ENCODE data around the gene FAM171A1. TPM values are rescaled to one million over a fixed set of nuclear protein-coding genes. Genes with fewer than 3 reads are reported as not detected.

FAM171A1 gene
- total RNA-seq, 1 donor from 2014 or later, result 2.4 TPM

GRCh38 chr10:15374156-15374555 is 3.1 kb upstream of the FAM171A1 start:
- no peak for DNase-seq (ENCODE audit: low spot score)

DNA sequence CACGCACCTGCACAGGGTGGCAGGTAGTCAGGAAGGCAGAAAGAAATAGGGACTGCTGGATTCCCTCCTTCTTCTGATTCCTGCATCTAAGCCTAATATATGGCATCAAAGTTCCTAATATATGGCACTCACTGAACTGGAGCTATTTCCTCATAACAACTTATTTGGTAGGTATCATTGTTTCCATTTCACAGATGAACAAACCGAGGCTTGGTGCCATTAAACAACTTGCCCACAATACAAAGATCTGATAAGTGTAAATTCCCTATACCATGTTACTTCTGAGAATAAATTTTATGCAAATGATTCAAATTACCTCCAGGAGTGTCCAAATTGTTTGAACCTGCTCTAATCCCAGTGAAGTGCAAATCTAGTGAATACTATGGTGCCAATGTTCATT is 2.1 kb upstream of the FAM171A1 start:
- no peak for DNase-seq (ENCODE audit: low spot score)

- DNase-seq (ENCODE audit: low spot score), result peak; percentile 32
These were observed 755 bp downstream of the FAM171A1 start for GRCh38 chr10:15370212-15370855.

- DNase-seq (ENCODE audit: low spot score), result peak; percentile 27
These were observed 1.6 kb downstream of the FAM171A1 start for GRCh38 chr10:15369256-15370211.

- DNase-seq (ENCODE audit: low spot score), result no peak
These were observed 2.8 kb downstream of the FAM171A1 start for GRCh38 chr10:15368101-15368855.

- no peak for DNase-seq (ENCODE audit: low spot score)
These were observed 3.6 kb downstream of the FAM171A1 start for GRCh38 chr10:15367296-15368085.

DNA sequence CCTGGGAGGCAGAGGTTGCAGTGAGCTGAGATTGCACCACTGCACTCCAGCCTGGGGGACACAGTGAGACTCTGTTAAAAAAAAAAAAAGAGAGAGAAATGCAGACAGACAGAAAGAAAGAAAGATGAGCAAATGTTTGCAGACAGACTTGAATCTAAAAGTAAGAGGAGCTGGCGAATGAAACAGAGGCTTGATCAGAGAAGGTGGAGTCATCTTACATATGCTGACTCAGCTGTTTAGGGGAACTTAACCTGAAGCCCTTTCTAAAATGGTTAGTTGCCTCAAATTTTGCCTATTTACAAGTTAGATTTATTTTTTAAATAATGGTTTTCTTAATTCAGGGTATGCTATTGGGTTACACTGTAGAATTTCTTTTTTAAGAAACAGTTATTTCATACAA is 5.4 kb downstream of the FAM171A1 start:
- no peak for DNase-seq (ENCODE audit: low spot score)

GRCh38 chr10:15364001-15364400 is 7.1 kb downstream of the FAM171A1 start:
- DNase-seq (ENCODE audit: low spot score), result no peak

- DNase-seq (ENCODE audit: low spot score), result no peak
These were observed 8.1 kb downstream of the FAM171A1 start for GRCh38 chr10:15363031-15363430.

GRCh38 chr10:15361131-15361530 is 10.0 kb downstream of the FAM171A1 start:
- DNase-seq (ENCODE audit: low spot score), result no peak

DNA sequence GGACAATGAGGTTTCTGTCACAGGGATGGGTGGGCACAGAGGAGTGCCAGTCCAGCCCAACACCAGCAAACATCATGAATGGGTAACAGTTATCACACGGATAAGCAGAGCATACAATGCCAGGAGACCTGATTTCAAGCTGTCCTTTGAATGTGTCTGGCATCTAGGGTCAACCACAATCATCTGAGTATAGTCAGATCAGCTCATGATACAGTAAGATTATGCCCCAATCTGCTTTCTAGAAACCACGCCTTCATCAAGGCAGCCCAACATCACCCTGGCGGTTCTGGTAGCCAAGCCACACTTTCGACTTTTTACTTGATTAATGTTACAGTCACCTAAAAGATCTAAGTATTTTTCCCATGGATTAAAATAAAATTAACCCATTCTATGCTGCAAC is 10.5 kb downstream of the FAM171A1 start:
- DNase-seq (ENCODE audit: low spot score), result no peak

- DNase-seq (ENCODE audit: low spot score), result no peak
These were observed 17.5 kb downstream of the FAM171A1 start for GRCh38 chr10:15353471-15354017.

- DNase-seq (ENCODE audit: low spot score), result no peak
These were observed 18.3 kb downstream of the FAM171A1 start for GRCh38 chr10:15352836-15353235.

DNA sequence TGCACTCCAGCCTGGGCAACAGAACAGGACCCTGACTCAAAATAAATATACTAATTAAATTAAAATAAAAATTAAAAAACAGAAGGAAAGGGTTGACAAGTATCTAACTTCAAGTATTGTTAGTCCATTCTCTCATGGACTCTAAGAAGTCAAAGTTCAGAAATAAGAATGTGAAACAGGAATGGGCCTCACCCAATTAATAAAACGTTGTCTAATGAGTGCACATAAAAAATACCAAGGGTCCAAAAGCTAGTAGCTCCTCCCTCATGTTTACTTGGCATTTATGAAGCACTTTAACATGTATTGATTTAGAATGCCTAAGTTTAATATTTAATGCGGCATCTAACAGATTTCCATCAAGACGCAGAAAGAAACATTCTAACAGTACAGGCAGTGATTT is 18.9 kb downstream of the FAM171A1 start:
- no peak for DNase-seq (ENCODE audit: low spot score)

DNA sequence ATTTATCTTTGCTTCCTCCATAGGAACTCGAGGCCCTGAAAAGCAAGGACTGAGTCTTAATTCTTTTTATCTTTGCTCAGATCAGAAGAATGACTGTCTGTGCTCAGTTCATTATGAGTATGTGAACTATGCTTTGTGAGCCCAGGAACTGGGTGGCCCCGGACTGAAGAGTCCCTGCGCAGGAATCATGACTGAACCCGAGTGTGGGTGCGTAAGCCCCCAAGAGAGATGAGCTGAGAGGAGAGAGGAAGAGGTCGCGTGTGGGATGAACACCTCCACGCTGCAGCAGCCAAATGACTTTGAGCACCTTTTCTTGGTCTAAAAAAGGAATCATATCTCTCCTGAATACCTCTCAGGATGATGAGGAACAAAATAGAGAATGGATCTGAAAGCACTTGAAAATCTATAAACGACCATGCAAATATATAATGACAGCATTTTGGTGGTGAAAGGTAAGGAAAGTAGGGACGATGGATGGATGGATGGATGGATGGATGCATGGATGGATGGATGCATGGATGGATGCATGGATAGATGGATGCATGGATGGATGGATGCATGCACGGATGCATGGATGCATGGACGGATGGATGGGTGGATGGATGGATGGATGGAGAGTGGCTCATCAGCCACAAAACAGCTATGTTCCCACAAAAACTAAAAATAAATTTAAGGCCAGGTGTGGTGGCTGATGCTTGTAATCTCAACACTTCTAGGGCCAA is 19.8 kb downstream of the FAM171A1 start:
- no peak for DNase-seq (ENCODE audit: low spot score)

DNA sequence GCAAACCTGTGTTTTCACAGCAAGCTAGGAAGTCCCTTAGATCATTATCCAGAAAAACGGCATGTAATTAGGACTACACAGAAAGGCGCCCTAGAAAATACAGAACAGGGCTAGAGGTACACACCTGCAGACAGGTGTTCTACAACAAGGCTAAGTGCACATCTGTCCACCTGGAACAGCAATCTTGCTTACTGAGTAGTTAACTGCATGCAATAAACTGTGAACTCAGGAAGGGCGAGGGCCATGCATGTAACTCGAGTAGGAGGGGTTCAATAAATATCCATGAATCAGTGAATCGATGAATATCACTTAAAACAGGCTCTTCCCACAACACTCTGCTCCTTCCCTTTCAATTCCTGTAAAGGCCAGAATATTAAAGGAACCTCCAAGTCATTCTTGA is 22.0 kb downstream of the FAM171A1 start:
- no peak for DNase-seq (ENCODE audit: low spot score)

GRCh38 chr10:15348579-15348978 is 22.5 kb downstream of the FAM171A1 start:
- DNase-seq (ENCODE audit: low spot score), result no peak

GRCh38 chr10:15347150-15347549 is 23.9 kb downstream of the FAM171A1 start:
- no peak for DNase-seq (ENCODE audit: low spot score)

DNA sequence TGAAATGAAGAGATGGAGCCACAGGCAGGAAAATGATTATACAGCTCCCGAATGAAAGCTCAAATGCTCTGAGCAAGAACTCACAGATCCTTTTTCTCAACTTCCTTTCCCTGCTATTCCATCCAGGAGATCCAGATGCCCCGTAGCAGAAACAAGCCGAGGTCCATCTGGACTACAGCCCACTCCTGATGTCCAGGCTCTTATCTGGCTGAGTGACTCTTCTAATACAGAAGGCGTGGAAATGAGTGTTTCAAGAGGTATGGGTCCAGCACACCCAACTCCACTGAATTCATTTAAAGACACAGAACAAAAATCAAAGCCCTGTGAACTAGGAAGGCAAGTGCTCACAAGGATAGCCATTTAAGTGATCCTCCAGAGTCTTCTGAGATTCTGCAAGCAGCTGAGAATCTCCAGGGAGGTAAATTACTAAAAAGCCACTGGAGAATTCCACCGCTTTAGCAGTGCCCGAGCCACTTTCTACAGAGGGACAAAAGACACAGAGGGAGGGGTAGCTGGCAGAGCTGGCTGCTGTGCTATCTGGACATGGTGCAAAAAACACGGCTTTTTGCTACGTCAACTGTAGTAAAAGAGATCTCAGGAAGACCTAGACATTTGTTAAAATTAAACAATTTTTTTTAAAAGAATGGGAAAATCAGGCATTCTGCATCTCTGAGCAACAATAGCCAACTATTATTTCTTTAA is 24.5 kb downstream of the FAM171A1 start:
- peak; percentile 80 for DNase-seq (ENCODE audit: low spot score)

DNA sequence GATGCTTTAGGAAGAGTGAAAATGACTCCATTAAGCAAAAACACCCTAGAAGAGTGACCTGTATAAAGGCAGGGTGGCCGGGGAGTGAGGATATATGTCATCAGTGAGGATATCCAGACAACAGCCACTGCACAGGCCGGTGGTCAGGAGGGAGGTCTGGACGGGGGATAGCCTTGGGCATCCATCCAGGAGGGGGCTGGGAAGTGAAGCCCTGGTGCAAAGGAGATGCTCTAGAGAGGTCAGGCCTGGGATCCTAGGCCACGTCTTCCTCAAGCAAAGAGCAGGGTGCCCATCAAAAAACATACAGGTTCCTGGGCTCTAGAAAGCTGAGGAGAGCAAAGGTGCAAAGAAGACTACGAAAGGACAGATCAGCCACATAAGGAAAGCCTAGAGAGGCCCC is 25.6 kb downstream of the FAM171A1 start:
- no peak for DNase-seq (ENCODE audit: low spot score)
